Ovary (tissue), 3 donors: ENCODE data around the gene COL6A2.
A peak's percentile ranks its signal among the peaks of the same experiment; 100 is the strongest.

Experiments used
- POLR2A ChIP-seq: fragments of 450-650 bp; IDR thresholded peaks from one replicate; pipeline ENCODE4 v1.6.1; 2017; ENCODE audit warnings: antibody characterized with exemption, mild to moderate bottlenecking, moderate library complexity
- TF ChIP-seq, protein P1 (sequence below), 3 donors: fragments of 450-650 bp in 2 of 3; fragments of 200-600 bp in 1 of 3; IDR thresholded peaks; one replicate each; pipeline versions ENCODE4 v1.5.1 to v1.8.0; 2016 to 2022; ENCODE audit warnings: antibody characterized with exemption in 3 of 3, mild to moderate bottlenecking in 1 of 3
- donor health status: DM: no; HTN: no; CAD: no.

DNA sequence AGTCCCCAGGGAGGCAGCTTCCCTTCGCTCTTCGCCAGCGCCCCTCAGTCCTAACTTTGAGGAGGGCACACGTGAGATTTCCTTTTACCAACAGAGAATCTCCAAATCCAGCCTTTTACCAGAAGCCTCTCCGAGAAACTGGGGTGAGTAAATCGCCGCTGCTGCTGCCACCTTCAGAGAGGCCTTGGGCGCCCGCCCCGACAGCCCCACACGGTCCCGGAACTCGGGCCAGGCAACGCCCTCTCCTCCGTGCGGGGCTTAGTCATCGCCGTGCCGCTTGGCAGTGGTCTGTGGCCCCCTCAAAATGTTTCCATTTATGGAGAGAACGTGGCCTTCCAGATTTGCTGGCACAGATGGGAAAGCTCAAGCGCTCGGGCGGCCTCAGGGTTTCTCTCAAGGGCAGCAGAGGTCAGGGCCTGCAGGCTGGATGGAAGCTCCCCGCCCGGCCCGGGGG, 41.4 kb upstream of the COL6A2 start:
- TF ChIP-seq POLR2A, result peak; percentile 59
- TF ChIP-seq, protein P1, sequence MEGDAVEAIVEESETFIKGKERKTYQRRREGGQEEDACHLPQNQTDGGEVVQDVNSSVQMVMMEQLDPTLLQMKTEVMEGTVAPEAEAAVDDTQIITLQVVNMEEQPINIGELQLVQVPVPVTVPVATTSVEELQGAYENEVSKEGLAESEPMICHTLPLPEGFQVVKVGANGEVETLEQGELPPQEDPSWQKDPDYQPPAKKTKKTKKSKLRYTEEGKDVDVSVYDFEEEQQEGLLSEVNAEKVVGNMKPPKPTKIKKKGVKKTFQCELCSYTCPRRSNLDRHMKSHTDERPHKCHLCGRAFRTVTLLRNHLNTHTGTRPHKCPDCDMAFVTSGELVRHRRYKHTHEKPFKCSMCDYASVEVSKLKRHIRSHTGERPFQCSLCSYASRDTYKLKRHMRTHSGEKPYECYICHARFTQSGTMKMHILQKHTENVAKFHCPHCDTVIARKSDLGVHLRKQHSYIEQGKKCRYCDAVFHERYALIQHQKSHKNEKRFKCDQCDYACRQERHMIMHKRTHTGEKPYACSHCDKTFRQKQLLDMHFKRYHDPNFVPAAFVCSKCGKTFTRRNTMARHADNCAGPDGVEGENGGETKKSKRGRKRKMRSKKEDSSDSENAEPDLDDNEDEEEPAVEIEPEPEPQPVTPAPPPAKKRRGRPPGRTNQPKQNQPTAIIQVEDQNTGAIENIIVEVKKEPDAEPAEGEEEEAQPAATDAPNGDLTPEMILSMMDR (IDR thresholded peaks at IDR 0.05), result no peak
